ENCODE measurements around the gene UMPS. TPM values are rescaled to one million over a fixed set of nuclear protein-coding genes. Genes with fewer than 3 reads are reported as not detected.

Gene UMPS
- total and polyA plus RNA-seq, 9 of the 15 experiments (the other 6 are each of a cell fraction or from before 2014, with no cell fraction given): 28.9 to 91.0 (median 45.9) TPM

DNA sequence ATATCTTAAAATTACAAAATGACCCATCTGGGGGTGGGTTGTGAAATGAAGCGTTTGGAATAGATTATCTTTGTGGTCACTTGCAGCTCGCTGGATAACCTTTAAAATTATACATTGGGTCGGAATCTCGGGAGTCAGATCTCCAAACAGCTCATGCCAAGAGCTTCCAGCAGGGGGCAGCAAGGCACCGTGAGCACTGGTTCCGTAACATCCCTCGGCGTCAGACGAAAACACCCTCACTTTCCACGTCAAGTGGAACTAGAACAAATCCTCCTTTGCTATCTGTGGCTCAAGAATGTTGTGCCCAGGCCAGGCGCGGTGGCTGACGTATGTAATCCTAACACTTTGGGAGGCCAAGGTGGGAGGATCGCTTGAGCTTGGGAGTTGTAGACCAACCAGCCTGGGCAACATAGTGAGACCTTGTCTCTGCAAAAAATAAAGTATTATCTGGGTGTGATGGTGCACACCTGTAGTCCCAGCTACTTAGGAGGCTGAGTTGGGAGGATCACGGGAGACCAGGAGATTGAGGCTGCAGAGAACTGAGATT is 31.1 kb downstream of the UMPS start (continued):
- TF ChIP-seq, protein P1, sequence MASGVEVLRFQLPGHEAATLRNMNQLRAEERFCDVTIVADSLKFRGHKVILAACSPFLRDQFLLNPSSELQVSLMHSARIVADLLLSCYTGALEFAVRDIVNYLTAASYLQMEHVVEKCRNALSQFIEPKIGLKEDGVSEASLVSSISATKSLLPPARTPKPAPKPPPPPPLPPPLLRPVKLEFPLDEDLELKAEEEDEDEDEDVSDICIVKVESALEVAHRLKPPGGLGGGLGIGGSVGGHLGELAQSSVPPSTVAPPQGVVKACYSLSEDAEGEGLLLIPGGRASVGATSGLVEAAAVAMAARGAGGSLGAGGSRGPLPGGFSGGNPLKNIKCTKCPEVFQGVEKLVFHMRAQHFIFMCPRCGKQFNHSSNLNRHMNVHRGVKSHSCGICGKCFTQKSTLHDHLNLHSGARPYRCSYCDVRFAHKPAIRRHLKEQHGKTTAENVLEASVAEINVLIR (CRISPR knock-in tag; IDR thresholded peaks at IDR 0.05): no peak
- TF ChIP-seq CBX1 (IDR thresholded peaks at IDR 0.05; ENCODE audit: low read depth): no peak
- no peak for TF ChIP-seq MYC (IDR thresholded peaks at IDR 0.05; ENCODE audit: low read depth, low read length)
- TF ChIP-seq MYC (CRISPR knock-in tag; IDR thresholded peaks at IDR 0.05; ENCODE audit: borderline replicate concordance, low read depth): no peak
- TF ChIP-seq KLF16 (IDR thresholded peaks at IDR 0.05): no peak
- TF ChIP-seq NCOA4 (IDR thresholded peaks at IDR 0.05; ENCODE audit: partially characterized antibody): no peak
- TF ChIP-seq ETS2 (tag; IDR thresholded peaks at IDR 0.05; ENCODE audit: borderline replicate concordance, poor library complexity, severe bottlenecking): no peak
- TF ChIP-seq ZNF184 (CRISPR knock-in tag; IDR thresholded peaks at IDR 0.05): no peak
- no peak for TF ChIP-seq PTRF (tag; IDR thresholded peaks at IDR 0.05)
- TF ChIP-seq ZNF311 (CRISPR knock-in tag; IDR thresholded peaks at IDR 0.05): no peak
- TF ChIP-seq MAZ (CRISPR knock-in tag; conservative IDR thresholded peaks at IDR 0.05 in 1 of 2, IDR thresholded peaks at IDR 0.05 in 1 of 2): 0 out of 4 replicates have a peak, but pooled peaks of 1 of the 2 experiments have one; percentile 22
- no peak for TF ChIP-seq ZNF197 (CRISPR knock-in tag; IDR thresholded peaks at IDR 0.05; ENCODE audit: low read depth)
- no peak for TF ChIP-seq ZNF431 (CRISPR knock-in tag; IDR thresholded peaks at IDR 0.05)
- TF ChIP-seq, protein P2, sequence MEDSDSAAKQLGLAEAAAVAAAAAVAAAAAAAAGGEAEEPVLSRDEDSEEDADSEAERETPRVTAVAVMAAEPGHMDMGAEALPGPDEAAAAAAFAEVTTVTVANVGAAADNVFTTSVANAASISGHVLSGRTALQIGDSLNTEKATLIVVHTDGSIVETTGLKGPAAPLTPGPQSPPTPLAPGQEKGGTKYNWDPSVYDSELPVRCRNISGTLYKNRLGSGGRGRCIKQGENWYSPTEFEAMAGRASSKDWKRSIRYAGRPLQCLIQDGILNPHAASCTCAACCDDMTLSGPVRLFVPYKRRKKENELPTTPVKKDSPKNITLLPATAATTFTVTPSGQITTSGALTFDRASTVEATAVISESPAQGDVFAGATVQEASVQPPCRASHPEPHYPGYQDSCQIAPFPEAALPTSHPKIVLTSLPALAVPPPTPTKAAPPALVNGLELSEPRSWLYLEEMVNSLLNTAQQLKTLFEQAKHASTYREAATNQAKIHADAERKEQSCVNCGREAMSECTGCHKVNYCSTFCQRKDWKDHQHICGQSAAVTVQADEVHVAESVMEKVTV (CRISPR knock-in tag; IDR thresholded peaks at IDR 0.05): peak; percentile 62
- TF ChIP-seq CC2D1A (IDR thresholded peaks at IDR 0.05): peak; percentile 55; the same call in 1 of the 2 replicates
- TF ChIP-seq, protein P3, sequence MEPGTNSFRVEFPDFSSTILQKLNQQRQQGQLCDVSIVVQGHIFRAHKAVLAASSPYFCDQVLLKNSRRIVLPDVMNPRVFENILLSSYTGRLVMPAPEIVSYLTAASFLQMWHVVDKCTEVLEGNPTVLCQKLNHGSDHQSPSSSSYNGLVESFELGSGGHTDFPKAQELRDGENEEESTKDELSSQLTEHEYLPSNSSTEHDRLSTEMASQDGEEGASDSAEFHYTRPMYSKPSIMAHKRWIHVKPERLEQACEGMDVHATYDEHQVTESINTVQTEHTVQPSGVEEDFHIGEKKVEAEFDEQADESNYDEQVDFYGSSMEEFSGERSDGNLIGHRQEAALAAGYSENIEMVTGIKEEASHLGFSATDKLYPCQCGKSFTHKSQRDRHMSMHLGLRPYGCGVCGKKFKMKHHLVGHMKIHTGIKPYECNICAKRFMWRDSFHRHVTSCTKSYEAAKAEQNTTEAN (CRISPR knock-in tag; IDR thresholded peaks at IDR 0.05): no peak
- no peak for TF ChIP-seq PCBP1 (IDR thresholded peaks at IDR 0.05; ENCODE audit: low read depth, low read length, poor library complexity, severe bottlenecking)
- TF ChIP-seq ZNF75A (CRISPR knock-in tag; IDR thresholded peaks at IDR 0.05): no peak
- TF ChIP-seq BACH1 (tag; IDR thresholded peaks at IDR 0.05): no peak
- TF ChIP-seq, protein P4, sequence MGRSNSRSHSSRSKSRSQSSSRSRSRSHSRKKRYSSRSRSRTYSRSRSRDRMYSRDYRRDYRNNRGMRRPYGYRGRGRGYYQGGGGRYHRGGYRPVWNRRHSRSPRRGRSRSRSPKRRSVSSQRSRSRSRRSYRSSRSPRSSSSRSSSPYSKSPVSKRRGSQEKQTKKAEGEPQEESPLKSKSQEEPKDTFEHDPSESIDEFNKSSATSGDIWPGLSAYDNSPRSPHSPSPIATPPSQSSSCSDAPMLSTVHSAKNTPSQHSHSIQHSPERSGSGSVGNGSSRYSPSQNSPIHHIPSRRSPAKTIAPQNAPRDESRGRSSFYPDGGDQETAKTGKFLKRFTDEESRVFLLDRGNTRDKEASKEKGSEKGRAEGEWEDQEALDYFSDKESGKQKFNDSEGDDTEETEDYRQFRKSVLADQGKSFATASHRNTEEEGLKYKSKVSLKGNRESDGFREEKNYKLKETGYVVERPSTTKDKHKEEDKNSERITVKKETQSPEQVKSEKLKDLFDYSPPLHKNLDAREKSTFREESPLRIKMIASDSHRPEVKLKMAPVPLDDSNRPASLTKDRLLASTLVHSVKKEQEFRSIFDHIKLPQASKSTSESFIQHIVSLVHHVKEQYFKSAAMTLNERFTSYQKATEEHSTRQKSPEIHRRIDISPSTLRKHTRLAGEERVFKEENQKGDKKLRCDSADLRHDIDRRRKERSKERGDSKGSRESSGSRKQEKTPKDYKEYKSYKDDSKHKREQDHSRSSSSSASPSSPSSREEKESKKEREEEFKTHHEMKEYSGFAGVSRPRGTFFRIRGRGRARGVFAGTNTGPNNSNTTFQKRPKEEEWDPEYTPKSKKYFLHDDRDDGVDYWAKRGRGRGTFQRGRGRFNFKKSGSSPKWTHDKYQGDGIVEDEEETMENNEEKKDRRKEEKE (IDR thresholded peaks at IDR 0.05; ENCODE audit: borderline replicate concordance in 1 of 2, control insufficient read depth in 1 of 2, low read depth in 2 of 2, low read length in 1 of 2): no peak
- no peak for TF ChIP-seq OTX1 (CRISPR knock-in tag; IDR thresholded peaks at IDR 0.05)
